MV-4-11 (cell line): ENCODE data around the gene STARD10.
"Not testable (repeated sequence)": the region's sequence is repeated elsewhere in the genome, so short reads cannot be mapped to it uniquely, and the experiment has no call there.

ENCODE experiments used
- DNase-seq: peaks from one replicate; lab custom pipeline; 2025; lab: John Stamatoyannopoulos, UW

STARD10 gene

DNA sequence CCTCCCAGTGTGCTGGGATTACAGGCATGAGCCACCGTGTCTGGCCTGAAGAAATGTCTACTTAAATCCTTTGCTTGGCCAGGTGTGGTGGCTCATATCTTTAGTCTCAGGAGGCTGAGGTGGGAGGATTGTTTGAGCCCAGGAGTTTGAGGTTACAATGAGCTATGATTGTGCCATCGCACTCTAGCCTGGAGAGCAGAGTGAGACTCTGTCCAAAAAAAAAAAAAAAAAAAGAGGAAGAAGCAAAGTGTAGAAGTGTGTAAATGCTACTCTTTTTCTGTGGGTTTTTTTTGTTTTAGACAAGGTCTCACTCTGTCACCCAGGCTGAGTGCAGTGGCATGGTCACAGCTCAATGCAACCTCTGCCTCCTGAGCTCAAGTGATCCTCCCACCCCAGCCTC lies 13.9 kb upstream of the STARD10 start:
- DNase-seq: peak; percentile 91

- peak; percentile 80 for DNase-seq
These were observed 13.3 kb upstream of the STARD10 start for GRCh38 chr11:72807021-72807693.

DNA sequence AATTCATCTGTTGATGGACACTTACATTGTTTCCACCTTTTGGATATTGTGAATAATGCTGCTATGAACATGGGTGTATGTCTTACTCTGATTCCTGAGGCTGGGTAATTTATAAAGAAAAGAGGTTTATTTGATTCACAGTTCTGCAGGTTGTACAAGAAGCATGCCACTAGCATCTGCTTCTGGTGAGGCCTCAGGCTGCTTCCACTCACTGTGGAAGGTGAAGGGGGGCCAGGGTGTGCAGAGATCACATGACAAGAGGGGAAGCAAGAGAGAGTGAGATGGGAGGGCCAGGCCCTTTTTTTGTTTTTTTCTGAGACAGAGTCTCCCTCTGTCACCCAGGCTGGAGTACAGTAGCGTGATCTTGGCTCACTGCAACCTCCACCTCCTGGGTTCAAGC lies 12.5 kb upstream of the STARD10 start:
- DNase-seq: not testable (repeated sequence)

- peak; percentile 91 for DNase-seq
These were observed 11.4 kb upstream of the STARD10 start for GRCh38 chr11:72805216-72805615.

GRCh38 chr11:72802822-72803221 lies 9.0 kb upstream of the STARD10 start:
- DNase-seq: no peak

DNA sequence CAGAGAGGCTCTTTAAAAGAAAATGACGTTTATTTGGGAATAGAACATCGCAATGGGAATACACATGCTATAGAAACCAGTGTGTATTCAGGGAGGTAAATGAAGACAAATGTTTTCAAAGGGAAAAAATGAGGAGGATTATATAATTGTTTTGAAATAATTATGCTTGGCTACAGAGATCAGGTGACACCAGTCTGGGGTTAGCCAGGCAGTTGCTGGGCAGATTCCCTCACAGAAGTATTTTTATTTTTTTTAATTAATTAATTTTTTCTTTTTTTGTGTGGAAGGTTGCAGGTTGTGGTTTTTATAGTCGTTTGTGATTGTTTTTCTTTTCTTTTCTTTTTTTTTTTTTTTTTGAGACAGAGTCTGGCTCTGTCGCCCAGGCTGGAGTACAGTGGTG lies 5.6 kb upstream of the STARD10 start:
- no peak for DNase-seq

- no peak for DNase-seq
These were observed 4.5 kb upstream of the STARD10 start for GRCh38 chr11:72798361-72798760.

DNA sequence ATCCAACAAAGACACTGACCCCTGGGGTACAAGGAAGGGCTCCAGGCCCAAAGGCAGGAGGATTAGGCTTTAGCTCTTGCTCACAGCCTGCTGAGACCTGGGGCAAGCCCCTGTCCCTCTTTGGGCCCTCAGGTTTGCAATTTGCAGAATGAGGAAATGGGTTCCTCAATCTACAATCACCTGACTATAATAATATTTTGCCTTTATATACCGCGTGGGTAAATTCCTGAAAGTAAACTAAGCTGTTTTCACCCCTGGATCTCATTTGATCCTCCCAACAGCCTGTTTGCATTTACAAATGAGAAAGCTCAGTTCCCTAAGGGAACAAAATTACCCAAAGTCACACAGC lies 797 bp downstream of the STARD10 start:
- DNase-seq: no peak

DNA sequence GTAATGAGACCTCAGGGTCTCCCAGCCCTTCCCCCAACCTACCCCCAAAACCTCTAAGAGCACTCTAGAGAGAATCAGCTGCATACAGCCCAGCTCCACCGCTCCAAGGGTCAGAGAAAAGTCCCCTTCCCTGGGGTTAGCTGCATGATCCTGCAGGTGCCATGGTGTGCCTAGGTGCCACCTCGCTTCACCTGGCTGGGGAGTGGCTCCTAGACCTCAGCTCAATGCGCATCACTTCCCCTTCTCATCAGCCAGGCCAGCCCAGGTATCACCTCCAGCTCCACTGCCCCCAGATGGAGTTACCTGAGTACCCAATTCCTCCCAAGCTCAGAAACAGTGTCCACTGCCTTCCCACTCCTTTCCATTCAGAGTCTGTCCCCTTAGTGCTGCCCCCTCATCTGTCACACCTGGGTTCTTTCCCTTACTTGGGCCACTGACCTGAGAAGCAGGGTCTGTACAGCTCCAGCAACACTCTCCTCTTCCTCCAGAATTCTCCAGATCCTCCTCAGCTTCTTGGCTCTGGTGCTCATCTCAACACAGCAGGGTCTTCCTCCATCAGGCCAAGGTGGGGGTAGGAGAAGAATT lies 1.3 kb downstream of the STARD10 start:
- no peak for DNase-seq

DNA sequence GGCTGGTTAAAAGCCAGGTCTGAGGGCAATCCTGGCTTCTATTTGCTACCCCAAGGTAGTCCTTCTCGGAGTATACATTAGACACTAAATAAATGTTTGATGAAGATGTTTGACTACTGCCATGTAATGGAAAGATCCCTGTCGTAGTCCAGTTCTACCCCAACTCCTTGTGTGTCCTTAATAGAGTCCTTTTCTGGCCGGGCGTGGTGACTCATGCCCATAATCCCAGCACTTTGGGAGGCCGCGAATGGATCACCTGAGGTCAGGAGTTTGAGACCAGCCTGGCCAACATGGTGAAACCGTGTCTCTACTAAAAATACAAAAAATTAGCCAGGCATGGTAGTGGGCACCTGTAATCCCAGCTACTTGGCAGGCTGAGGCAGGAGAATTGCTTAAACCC lies 2.6 kb downstream of the STARD10 start:
- DNase-seq: not testable (repeated sequence)

DNA sequence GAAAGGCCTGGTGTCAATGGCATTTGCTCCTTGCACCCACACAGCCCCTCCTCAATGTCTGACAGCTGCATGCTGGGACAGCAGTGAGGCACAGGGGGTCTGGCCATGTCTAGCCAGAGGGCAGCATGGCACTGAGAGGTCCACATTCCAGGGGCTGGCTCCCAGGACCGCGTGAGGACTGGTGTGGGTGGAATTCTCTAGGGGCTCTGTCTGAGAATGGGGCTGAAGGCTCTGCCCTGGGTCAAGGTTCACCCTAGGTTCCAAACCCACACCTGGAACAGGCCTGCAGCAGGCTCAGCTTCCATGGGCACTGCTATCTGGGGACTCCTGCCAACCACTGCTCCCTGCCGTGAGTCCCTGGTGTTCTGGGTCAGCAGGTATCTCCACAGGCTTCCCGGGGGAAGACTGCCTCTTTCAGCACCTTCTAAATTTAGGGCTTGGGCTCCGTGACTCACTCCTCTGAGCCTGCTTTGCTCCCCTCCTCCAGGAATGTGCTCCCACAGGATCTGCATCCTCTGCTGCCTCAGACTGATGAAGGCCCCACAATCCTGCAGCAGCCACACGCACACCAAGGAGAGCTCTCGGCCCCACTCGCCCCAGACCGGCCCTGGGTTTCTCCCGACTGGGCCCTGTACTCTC lies 4.2 kb downstream of the STARD10 start:
- no peak for DNase-seq

GRCh38 chr11:72788241-72788640 lies 5.6 kb downstream of the STARD10 start:
- DNase-seq: no peak

DNA sequence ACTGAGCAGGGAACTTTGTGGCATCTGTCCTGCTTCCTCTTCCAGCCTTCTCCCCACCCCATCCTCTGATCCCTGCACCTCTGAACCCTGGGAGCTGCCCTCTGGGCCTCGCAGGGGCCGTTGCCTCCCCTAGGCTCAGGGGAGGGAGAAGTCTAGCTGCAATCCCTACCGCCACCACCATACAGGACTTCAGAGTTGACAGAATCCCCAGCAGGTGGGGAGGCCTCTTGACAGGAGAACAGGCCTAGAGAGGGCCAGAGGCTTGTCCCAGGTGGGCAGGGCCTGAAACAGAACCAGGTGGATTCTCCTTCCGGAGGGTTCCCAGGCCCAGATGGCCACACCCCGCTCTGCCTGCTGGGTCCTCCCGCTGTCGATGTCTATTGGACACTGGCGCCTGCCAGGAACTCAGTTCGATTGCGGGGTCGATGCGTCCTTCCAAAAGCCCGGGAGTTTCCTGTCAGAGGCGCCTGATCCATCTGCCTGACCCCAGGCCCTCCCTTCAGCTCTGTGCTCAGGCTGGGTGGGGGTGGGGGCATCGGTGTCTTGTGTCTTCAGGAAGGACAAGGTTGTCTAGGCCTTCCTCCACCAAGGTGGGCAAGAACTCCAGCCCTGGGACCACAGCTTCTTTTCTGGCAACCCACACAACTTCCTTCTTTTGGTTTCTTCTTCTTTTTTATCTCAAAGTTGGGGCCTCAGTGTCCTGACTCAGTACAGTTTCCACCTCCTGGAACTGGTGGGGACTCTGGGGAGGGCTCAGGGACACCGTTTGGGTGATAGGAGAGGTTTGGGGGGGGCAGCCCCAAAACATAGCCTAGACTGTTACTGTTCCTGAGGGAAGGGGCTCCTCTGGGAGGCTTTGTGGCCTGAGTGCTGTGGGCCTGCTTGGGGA lies 6.4 kb downstream of the STARD10 start:
- DNase-seq: peak; percentile 76

GRCh38 chr11:72786305-72787215 lies 7.3 kb downstream of the STARD10 start:
- DNase-seq: peak; percentile 97

GRCh38 chr11:72784662-72785061 lies 9.2 kb downstream of the STARD10 start:
- no peak for DNase-seq

- DNase-seq: no peak
These were observed 10.5 kb downstream of the STARD10 start for GRCh38 chr11:72783144-72783905.

DNA sequence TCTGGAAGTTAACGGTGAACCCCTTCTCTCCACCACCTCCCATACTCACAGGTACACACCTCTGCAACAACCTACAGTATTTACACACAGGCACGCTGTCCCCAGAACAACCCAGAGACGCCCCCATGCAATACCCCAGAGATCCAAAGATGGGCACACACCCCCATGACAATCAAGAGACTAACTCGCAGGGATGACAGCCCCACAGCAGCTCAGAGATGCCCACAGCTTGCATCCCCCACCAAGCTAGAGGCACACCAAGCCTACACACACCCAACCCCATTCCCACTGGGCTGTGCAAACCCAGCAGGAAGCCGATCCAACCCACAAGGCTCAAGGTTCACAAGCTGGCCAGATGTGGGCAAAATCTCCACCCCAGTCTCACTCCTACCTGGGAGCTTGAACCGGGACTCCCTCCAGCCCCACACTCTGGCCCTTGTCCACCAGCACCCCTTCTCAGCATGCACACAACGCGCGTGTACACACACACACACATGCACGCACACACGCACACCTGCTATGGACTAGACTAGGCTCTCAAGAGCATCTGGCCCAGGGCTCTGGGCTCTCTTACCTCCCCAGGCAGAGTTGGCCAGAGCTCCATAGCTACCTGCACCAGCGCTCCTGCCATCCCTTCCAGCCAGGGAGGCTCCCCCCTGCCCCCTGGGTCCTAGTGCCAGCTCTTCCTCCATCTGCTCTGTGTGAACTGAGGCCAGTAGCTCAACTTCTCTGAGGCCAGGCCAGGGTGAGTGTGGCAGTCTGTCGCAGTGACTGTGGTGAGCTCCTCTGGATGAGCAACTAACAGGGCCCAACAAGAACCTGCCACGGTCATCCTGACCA lies 11.5 kb downstream of the STARD10 start:
- DNase-seq: no peak

GRCh38 chr11:72781313-72782080 lies 12.3 kb downstream of the STARD10 start:
- DNase-seq: no peak

GRCh38 chr11:72781063-72781312 lies 12.9 kb downstream of the STARD10 start:
- no peak for DNase-seq
